K562 (cell line): ENCODE results near the gene N4BP2. TPM values are rescaled to one million over a fixed set of nuclear protein-coding genes. Genes with fewer than 3 reads are reported as not detected.
A peak's percentile ranks its signal among the peaks of the same experiment; 100 is the strongest.

Experiments used
- AFF1 ChIP-seq, 2 experiments: fragments of 450-650 bp; IDR thresholded peaks; 2 replicates each; pipeline ENCODE4 v1.6.1; 2018; ENCODE audit warnings: mild to moderate bottlenecking in 2 of 2, low read depth in 1 of 2; ENCODE audit not compliant: partially characterized antibody in 2 of 2
- ARID3A ChIP-seq: IDR thresholded peaks from 2 replicates; pipeline ENCODE4 v1.6.1; 2012; ENCODE audit warnings: low read depth, low read length, improper control_type of control experiment, borderline replicate concordance
- CREM ChIP-seq: IDR thresholded peaks from 2 replicates; pipeline ENCODE4 v1.6.1; 2014; ENCODE audit warnings: antibody characterized with exemption, low read depth
- ESRRA ChIP-seq: fragments of 450-650 bp; IDR thresholded peaks from 2 replicates; pipeline ENCODE4 v1.6.1; 2014; ENCODE audit warnings: low read depth, mild to moderate bottlenecking, moderate library complexity, borderline replicate concordance
- MCM7 ChIP-seq, 2 experiments: fragments of 450-650 bp; IDR thresholded peaks; 2 replicates each; pipeline ENCODE4 v1.6.1; 2016 to 2018
- NRF1 ChIP-seq, 2 experiments: fragments of 450-650 bp; IDR thresholded peaks in 1 of 2; conservative IDR thresholded peaks in 1 of 2; 2 replicates each; pipeline ENCODE4 v1.6.1; 2014; ENCODE audit warnings: mild to moderate bottlenecking in 2 of 2
- POLR2AphosphoS2 ChIP-seq: IDR thresholded peaks from 2 replicates; pipeline ENCODE4 v1.6.1; 2012; ENCODE audit warnings: low read length, improper control_type of control experiment
- RFX7 ChIP-seq: fragments of 250-450 bp; sonication (Bioruptor Pico); IDR thresholded peaks from 2 replicates; pipeline ENCODE4 v1.5.1; 2021; ENCODE audit warnings: mild to moderate bottlenecking
- XRCC3 ChIP-seq: fragments of 450-650 bp; IDR thresholded peaks from 2 replicates; pipeline ENCODE4 v1.6.1; 2017; ENCODE audit warnings: mild to moderate bottlenecking, moderate library complexity
- ZC3H11A ChIP-seq: IDR thresholded peaks from 2 replicates; pipeline ENCODE4 v1.6.1; 2012; ENCODE audit warnings: low read depth, low read length, improper control_type of control experiment
- ZNF263 ChIP-seq: sonication (generic); formaldehyde crosslinking; IDR thresholded peaks from 2 replicates; pipeline ENCODE4 v1.8.0; 2022; ENCODE audit warnings: mild to moderate bottlenecking, missing genetic modification reagents, borderline replicate concordance
- ZNF507 ChIP-seq: conservative IDR thresholded peaks from 2 replicates; pipeline ENCODE4 v1.6.1; 2017; ENCODE audit warnings: missing genetic modification characterization, missing compliant biosample characterization
- ZSCAN29 ChIP-seq: fragments of 450-650 bp; IDR thresholded peaks from 2 replicates; pipeline ENCODE4 v1.6.1; 2017
- polyA plus RNA-seq, 8 experiments: library from polyadenylated mRNA; depleted of rRNA in 4 of 8; stranded (reverse) in 5 of 8; unstranded in 3 of 8; fragments of >200 nt; fragmentation: Nextera tagmentation in 2 of 8; fragmentation: Illumina TruSeq in 1 of 8; extraction: Ambion mirVana in 2 of 8; extraction: Trizol in 1 of 8; gene quantifications; 2 replicates each; pipeline versions ENCODE4 v1.2.1 to v1.2.3, GENCODE V29; 2011 to 2014; ENCODE audit warnings: inconsistent platforms in 1 of 8, missing spikeins in 1 of 8
- total RNA-seq, 7 experiments: library from RNA; depleted of rRNA in 6 of 7; stranded (reverse); fragments of >200 nt in 6 of 7; fragmentation: Illumina TruSeq in 2 of 7; extraction: Trizol in 2 of 7; gene quantifications; 2 replicates each; pipeline versions ENCODE4 v1.2.1 to v1.2.3, GENCODE V29; 2011 to 2021; ENCODE audit warnings: low replicate concordance in 1 of 7
- TF ChIP-seq, protein P1 (sequence below): fragments of 250-450 bp; sonication (Bioruptor Pico); IDR thresholded peaks from 2 replicates; pipeline ENCODE4 v1.4.0; 2020
- TF ChIP-seq, protein P2 (sequence below): fragments of 250-450 bp; sonication (Bioruptor Pico); IDR thresholded peaks from 2 replicates; pipeline ENCODE4 v1.8.0; 2021; ENCODE audit warnings: borderline replicate concordance, mild to moderate bottlenecking, moderate library complexity; ENCODE audit not compliant: poor library complexity, severe bottlenecking

Gene N4BP2
- total and polyA plus RNA-seq, 9 of the 15 experiments (the other 6 are each of a cell fraction or from before 2014, with no cell fraction given) = 2.7 to 12.6 (median 7.6) TPM

DNA sequence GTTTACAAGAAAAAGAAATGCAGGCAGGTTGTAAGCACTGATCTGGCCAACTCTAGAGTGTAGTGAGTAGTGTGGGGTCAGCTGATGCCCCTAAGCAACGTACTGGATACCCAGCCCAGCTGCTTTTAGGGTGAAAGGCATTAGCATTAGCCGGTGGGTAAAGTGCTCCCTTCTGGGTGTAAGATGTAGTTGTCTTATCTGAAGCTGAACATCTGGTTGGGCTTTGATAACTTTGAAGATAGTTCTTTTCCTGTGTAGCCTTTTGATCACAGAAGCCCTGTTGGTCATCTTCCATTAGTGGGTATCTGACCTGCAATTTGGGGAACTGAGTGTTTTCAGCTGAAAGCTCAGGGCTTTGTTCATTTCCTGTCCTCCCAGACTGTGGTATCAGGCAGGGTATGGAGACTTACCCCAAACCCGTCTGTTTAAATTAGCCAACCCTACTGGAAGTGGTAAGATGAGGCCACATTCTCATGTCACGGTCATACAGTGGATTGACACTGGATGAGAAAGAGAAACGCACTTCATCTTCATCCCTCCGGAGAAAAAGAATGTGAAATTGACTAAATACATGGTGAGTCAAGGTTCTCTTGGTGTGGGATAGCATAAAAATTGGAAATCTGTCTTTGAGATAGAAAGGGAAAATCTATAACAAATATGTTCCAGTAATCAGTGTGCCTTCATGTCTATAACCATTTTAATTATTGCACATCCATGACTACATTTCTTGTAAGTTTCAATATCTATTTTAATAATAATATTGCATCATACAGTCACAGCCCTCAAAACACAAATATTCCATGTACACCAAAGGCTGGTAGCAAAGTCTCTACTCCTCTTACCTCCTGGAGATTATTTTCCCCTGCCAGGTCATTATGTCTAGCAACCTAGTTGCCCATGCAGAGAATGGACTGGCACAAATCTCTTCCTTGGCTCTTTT, 148.9 kb downstream of the N4BP2 start (continued):
- TF ChIP-seq, protein P1, sequence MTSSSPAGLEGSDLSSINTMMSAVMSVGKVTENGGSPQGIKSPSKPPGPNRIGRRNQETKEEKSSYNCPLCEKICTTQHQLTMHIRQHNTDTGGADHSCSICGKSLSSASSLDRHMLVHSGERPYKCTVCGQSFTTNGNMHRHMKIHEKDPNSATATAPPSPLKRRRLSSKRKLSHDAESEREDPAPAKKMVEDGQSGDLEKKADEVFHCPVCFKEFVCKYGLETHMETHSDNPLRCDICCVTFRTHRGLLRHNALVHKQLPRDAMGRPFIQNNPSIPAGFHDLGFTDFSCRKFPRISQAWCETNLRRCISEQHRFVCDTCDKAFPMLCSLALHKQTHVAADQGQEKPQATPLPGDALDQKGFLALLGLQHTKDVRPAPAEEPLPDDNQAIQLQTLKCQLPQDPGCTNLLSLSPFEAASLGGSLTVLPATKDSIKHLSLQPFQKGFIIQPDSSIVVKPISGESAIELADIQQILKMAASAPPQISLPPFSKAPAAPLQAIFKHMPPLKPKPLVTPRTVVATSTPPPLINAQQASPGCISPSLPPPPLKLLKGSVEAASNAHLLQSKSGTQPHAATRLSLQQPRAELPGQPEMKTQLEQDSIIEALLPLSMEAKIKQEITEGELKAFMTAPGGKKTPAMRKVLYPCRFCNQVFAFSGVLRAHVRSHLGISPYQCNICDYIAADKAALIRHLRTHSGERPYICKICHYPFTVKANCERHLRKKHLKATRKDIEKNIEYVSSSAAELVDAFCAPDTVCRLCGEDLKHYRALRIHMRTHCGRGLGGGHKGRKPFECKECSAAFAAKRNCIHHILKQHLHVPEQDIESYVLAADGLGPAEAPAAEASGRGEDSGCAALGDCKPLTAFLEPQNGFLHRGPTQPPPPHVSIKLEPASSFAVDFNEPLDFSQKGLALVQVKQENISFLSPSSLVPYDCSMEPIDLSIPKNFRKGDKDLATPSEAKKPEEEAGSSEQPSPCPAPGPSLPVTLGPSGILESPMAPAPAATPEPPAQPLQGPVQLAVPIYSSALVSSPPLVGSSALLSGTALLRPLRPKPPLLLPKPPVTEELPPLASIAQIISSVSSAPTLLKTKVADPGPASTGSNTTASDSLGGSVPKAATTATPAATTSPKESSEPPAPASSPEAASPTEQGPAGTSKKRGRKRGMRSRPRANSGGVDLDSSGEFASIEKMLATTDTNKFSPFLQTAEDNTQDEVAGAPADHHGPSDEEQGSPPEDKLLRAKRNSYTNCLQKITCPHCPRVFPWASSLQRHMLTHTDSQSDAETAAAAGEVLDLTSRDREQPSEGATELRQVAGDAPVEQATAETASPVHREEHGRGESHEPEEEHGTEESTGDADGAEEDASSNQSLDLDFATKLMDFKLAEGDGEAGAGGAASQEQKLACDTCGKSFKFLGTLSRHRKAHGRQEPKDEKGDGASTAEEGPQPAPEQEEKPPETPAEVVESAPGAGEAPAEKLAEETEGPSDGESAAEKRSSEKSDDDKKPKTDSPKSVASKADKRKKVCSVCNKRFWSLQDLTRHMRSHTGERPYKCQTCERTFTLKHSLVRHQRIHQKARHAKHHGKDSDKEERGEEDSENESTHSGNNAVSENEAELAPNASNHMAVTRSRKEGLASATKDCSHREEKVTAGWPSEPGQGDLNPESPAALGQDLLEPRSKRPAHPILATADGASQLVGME (CRISPR knock-in tag) = no peak
- TF ChIP-seq XRCC3 (no peak), MCM7 (IDR thresholded peaks at IDR 0.05) (no peak), NRF1 (conservative IDR thresholded peaks at IDR 0.05 in 1 of 2, IDR thresholded peaks at IDR 0.05 in 1 of 2) (no peak; a peak in 1 of 4 replicates), AFF1 (IDR thresholded peaks at IDR 0.05; ENCODE audit: low read depth in 1 of 2, partially characterized antibody in 2 of 2) (peak; percentile 67 to 90), ZSCAN29 (no peak), CREM (no peak; the same call in 1 of the 2 replicates), ZC3H11A (no peak), ZNF263 (CRISPR knock-in tag) (no peak), RFX7 (no peak), POLR2AphosphoS2 (no peak; the same call in 1 of the 2 replicates), ZNF507 (tag) (no peak), ARID3A (peak; percentile 48; the same call in 1 of the 2 replicates), ESRRA (peak; percentile 48; the same call in 1 of the 2 replicates)
- TF ChIP-seq, protein P2, sequence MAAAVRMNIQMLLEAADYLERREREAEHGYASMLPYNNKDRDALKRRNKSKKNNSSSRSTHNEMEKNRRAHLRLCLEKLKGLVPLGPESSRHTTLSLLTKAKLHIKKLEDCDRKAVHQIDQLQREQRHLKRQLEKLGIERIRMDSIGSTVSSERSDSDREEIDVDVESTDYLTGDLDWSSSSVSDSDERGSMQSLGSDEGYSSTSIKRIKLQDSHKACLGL (CRISPR knock-in tag) = no peak
